ENCODE data around the gene GPR37L1. TPM values are rescaled to one million over a fixed set of nuclear protein-coding genes. Genes with fewer than 3 reads are reported as not detected.

The GPR37L1 gene
- total and polyA plus RNA-seq, 8 donors: 0.02 to 0.25 (median 0.07) TPM; not detected in 2

DNA sequence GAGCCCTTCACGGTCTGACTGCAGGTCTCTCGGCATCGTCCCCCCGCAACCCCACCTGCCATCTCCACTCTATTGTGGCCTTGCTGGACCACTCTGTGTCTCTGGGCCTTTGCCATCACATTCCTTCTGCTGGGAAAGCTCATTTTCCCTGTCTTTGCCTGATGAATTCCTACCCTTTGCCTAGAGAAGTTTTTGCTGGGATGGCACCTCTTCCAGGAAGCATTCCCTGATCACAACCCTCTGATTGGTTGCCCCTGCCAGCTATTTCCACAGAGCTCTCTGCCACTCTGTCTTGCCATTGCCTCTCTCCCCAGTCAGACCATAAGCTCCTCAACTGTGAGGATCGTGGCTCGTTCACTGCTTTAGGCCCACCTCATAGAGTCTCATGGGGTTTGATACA lies 28.9 kb upstream of the GPR37L1 start:
- no peaks in the 10 kb centered on the region for H3K27me3 ChIP-seq
- no peak overlapping the region for H3K4me3 ChIP-seq
- no peak for ATAC-seq
- WGBS, 2 donors: 94 to 96% methylated on average over 6 of the region's 6 CpGs
- no peak for DNase-seq
- H3K9me3 ChIP-seq: no peaks in the 10 kb centered on the region
- TF ChIP-seq, protein P1, sequence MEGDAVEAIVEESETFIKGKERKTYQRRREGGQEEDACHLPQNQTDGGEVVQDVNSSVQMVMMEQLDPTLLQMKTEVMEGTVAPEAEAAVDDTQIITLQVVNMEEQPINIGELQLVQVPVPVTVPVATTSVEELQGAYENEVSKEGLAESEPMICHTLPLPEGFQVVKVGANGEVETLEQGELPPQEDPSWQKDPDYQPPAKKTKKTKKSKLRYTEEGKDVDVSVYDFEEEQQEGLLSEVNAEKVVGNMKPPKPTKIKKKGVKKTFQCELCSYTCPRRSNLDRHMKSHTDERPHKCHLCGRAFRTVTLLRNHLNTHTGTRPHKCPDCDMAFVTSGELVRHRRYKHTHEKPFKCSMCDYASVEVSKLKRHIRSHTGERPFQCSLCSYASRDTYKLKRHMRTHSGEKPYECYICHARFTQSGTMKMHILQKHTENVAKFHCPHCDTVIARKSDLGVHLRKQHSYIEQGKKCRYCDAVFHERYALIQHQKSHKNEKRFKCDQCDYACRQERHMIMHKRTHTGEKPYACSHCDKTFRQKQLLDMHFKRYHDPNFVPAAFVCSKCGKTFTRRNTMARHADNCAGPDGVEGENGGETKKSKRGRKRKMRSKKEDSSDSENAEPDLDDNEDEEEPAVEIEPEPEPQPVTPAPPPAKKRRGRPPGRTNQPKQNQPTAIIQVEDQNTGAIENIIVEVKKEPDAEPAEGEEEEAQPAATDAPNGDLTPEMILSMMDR (IDR thresholded peaks at IDR 0.05): no peak
- intact Hi-C loops (cut with DNase I): no loop called here
- no peak overlapping the region for H3K27ac ChIP-seq
- no peaks in the 10 kb centered on the region for H3K36me3 ChIP-seq
- FAIRE-seq: no peak
- no peaks in the 10 kb centered on the region for H3K4me1 ChIP-seq

DNA sequence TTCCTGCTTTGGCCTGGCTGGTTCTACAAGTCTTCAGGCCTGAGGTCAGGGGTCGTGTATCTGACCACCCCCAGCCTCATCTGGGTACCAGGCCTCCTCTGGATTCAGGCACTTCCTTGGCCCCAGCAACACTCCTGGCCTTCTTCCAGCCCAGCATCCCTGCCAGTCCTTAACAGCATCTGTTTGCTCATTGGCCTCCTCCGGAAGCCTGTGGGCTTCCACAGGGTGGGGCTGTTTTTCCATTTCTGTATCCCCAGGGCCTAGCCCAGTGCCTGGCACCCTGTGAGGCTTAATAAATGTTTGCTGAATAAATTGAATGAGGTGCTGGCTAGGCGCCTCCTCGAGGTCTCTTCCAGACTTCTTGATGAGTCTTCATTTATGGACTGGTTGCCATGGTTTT lies 21.5 kb upstream of the GPR37L1 start:
- intact Hi-C loops (cut with DNase I): no loop called here
- DNase-seq (peak in 1 of 6 donors; percentile 49), FAIRE-seq (no peak), ATAC-seq (no peak)
- TF ChIP-seq, protein P1 (IDR thresholded peaks at IDR 0.05): no peak
- peak overlapping the region in 2 of 4 donors; percentile 36 to 44 for H3K27ac ChIP-seq
- H3K27me3 ChIP-seq: no peaks in the 10 kb centered on the region
- H3K36me3 ChIP-seq: no peaks in the 10 kb centered on the region
- 56 to 65% methylated on average over 4 of the region's 4 CpGs for WGBS, 2 donors
- H3K4me1 ChIP-seq: peaks cover under 1 to 8% (median 4%) of the 10 kb centered on the region in 3 donors
- H3K4me3 ChIP-seq: no peak overlapping the region
- H3K9me3 ChIP-seq: no peaks in the 10 kb centered on the region

DNA sequence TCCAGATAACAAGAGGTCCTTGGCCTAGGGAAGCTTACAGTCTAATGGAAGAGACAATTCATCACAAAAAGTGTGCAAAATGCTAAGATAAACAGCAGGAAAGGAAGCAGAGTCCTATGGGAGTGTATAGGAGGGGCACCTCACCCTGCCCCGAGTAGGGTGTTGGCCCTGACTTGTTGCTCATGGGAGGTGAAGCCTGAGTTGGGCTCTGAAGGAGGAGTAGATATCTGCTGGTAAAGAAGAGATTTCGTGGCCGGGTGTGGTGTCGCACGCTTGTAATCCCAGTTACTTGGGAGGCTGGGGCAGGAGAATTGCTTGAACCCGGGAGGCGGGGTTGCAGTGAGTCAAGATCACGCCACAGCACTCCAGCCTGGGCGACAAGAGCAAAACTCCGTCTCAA lies 18.6 kb upstream of the GPR37L1 start:
- Histone ChIP-seq H3K36me3 (no peaks in the 10 kb centered on the region), H3K4me3 (no peak overlapping the region), H3K4me1 (peaks cover 23 to 35% (median 27%) of the 10 kb centered on the region in 3 donors), H3K27me3 (no peaks in the 10 kb centered on the region), H3K27ac (no peak overlapping the region), H3K9me3 (no peaks in the 10 kb centered on the region)
- 92 to 95% methylated on average over 10 of the region's 10 CpGs for WGBS, 2 donors
- no peak for DNase-seq
- ATAC-seq: no peak
- intact Hi-C loops (cut with DNase I): no loop called here
- TF ChIP-seq, protein P1 (IDR thresholded peaks at IDR 0.05): no peak
- FAIRE-seq: no peak

DNA sequence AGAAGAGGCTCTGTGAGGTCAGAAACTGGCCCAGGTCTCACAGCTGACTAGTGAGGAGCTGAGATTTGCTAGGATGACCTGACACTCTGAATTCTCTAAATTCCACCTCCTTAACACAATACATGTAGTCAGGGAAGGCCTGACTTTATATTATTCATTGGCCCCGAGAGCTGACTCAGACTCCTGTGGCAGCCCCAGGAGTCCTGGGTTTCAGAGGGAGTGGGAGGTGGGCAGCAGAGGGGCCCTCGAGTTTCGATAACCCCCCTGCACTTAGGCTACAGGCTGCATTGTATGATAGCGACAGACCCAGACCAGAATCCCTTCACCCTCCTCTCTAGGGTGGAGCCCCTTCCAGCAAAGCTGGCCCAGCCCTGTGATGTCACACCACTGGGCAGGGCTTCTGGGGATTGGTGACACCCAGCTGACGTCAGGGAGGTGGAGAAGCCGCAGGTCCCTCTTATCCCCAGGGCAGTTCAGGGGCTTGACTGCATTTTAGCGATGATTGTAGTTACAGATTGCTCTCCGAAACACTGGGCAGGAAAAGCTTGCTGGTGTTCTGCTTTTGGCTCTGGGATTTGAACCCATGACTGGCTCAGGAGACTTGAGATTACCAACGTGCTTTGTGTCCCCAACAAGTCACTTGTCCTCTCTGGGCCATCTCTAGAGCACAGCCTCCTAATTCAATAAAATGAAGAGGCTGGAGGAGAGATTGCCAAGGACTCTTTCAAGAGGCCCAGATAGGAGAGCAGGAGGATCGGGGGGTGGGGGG lies 17.0 kb upstream of the GPR37L1 start:
- H3K9me3 ChIP-seq: no peaks in the 10 kb centered on the region
- peak in 1 of 4 donors; percentile 4 for ATAC-seq
- peak in 4 of 6 donors; percentile 48 to 70 (median 61) for DNase-seq
- H3K4me3 ChIP-seq: no peak overlapping the region
- intact Hi-C loops (cut with DNase I): loop anchor here in 1 of 3 donors (5.0 kb wide), 2 partner anchors 58 to 93 kb away; partner anchors contain the start of gene ELF3
- peak overlapping the region; percentile 95 to 99 (median 98) for H3K27ac ChIP-seq
- peaks cover 31 to 42% (median 36%) of the 10 kb centered on the region in 3 donors for H3K4me1 ChIP-seq
- 54 to 55% methylated on average over 10 of the region's 10 CpGs for WGBS, 2 donors
- TF ChIP-seq, protein P1 (IDR thresholded peaks at IDR 0.05): no peak
- H3K36me3 ChIP-seq: no peaks in the 10 kb centered on the region
- H3K27me3 ChIP-seq: no peaks in the 10 kb centered on the region
- FAIRE-seq: no peak
